ENCODE data around the gene LNPK.
"Not testable (repeated sequence)": the region's sequence is repeated elsewhere in the genome, so short reads cannot be mapped to it uniquely, and the experiment has no call there.

Gene LNPK

GRCh38 chr2:175918935-175919334 lies 83.1 kb downstream of the LNPK start:
- in situ Hi-C loops (cut with MboI; ENCODE audit: low pct_unique_long_range_greater_than_20kb, low sequenced_read_pairs): no loop called here
- no peak for DNase-seq

GRCh38 chr2:175914846-175915245 lies 87.2 kb downstream of the LNPK start:
- in situ Hi-C loops (cut with MboI; ENCODE audit: low pct_unique_long_range_greater_than_20kb, low sequenced_read_pairs): no loop called here
- no peak for DNase-seq

- DNase-seq; in situ Hi-C loops (cut with MboI; ENCODE audit: low pct_unique_long_range_greater_than_20kb, low sequenced_read_pairs): not testable (repeated sequence)
Measured at GRCh38 chr2:175913849-175914743, 88.0 kb downstream of the LNPK start.

DNA sequence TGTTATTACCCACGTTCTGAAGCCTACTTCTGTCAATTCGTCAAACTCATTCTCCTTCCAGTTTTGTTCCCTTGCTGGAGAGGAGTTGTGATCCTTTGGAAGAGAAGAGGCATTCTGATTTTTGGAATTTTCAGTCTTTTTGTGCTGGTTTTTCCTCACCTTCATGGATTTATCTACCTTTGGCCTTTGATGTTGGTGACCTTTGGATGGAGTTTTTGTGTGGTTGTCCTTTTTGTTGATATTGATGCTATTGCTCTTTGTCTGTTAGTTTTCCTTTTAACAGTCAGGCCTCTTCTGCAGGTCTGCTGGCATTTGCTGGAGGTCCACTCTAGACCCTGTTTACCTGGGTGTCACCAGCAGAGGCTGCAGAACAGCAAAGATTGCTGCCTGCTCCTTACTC lies 88.8 kb downstream of the LNPK start:
- in situ Hi-C loops (cut with MboI; ENCODE audit: low pct_unique_long_range_greater_than_20kb, low sequenced_read_pairs); DNase-seq: not testable (repeated sequence)

GRCh38 chr2:175904035-175904434 lies 98.0 kb downstream of the LNPK start:
- in situ Hi-C loops (cut with MboI; ENCODE audit: low pct_unique_long_range_greater_than_20kb, low sequenced_read_pairs): no loop called here
- no peak for DNase-seq

DNA sequence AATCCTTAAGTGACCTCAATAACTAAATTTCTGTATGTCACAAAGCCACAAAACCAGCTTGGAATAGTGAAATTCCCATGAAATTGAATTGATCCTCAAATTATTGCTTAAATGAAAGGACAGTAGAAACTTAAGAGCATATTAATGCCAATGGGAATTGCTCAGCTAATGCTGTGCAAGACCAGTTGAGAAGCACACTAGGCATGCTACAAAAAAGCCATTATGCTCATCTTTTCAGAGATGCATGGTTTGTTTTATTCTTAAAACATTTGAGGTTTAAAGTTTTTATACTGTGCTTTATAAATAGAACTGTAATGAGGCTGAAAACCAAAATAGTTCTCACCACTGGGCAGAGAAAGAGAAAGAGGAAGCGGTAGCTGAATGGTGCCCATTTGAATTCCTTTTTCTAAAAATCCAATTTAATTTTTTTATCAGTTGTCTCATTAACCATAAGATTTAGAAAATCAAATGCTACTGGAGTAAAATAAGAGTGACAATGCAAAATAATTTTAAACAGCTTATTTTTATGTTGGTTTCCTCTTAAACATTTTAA lies 98.6 kb downstream of the LNPK start:
- in situ Hi-C loops (cut with MboI; ENCODE audit: low pct_unique_long_range_greater_than_20kb, low sequenced_read_pairs): no loop called here
- no peak for DNase-seq

DNA sequence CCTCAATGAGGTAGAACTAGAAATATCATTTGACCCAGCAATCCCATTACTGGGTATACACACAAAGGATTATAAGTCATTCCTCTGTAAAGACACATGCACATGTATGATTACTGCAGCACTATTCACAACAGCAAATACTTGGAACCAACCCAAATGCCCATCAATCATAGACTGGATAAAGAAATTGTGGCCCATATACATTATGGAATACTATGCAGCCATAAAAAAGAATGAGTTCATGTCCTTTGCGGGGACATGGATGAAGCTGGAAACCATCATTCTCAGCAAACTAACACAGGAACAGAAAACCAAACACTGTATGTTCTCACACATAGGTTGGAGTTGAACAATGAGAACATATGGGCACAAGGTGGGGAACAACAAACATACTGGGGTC lies 106.1 kb downstream of the LNPK start:
- DNase-seq; in situ Hi-C loops (cut with MboI; ENCODE audit: low pct_unique_long_range_greater_than_20kb, low sequenced_read_pairs): not testable (repeated sequence)

GRCh38 chr2:175892046-175892445 lies 110.0 kb downstream of the LNPK start:
- no peak for DNase-seq
- in situ Hi-C loops (cut with MboI; ENCODE audit: low pct_unique_long_range_greater_than_20kb, low sequenced_read_pairs): no loop called here

DNA sequence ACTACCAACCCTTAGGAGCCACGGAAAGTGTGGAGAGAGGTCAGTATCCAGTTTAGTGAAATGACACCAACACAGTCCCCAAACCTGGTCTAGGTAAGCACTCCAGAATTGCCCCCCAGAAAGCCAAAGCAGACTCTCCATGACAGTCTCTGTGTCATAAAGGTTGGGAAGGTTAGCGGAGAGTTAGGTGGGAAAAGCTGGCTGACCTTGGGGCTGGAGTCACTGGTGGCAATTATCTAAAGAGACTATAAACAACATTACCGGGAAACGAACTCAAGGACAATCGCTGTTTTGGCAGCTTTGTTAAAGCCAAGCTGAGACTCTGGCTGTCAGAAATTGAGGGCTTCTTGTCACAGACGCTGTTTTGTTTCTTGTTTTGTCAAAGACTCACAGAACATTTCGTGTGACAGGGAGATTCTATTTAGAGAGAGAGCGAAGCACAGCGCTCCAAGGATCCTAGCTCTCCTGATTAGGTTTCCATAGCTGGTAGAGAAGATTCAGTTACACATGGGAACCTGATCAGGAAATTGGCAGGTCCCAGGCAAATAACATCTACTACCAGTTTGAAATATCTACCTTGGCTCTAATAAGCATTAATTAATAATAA lies 111.3 kb downstream of the LNPK start:
- no peak for DNase-seq

DNA sequence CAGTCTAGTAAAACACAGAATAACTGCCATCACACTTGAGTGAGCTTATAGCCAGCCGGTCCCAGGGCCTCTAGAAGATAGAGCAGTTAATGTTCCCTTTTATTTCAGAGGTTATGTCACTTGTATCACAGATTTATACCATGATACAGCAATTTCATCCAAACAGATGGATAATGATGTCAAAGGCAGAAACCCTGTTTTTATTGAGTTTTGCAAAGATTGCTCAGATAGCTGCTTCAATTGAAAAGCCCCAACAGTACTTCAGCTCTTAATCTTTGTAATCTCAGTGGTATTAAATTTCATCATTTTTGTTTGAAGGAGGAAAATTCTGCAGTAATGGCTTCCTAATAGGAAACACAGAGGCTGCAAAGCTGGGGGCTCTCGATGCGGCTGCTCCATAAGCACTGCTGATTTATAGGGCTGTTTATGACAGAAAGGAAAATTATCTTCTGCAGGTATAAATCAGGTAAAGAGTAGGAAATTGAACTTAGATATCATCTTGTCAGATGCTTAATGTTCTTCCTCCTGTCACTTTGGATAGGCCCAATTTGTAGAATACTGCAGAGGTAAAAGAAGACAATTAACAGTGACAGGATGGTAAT lies 112.3 kb downstream of the LNPK start:
- in situ Hi-C loops (cut with MboI; ENCODE audit: low pct_unique_long_range_greater_than_20kb, low sequenced_read_pairs): no loop called here
- DNase-seq: no peak

More for the DNA sequence above, 111.3 kb downstream of the LNPK start:
- in situ Hi-C loops (cut with MboI; ENCODE audit: low pct_unique_long_range_greater_than_20kb, low sequenced_read_pairs): no loop called here

DNA sequence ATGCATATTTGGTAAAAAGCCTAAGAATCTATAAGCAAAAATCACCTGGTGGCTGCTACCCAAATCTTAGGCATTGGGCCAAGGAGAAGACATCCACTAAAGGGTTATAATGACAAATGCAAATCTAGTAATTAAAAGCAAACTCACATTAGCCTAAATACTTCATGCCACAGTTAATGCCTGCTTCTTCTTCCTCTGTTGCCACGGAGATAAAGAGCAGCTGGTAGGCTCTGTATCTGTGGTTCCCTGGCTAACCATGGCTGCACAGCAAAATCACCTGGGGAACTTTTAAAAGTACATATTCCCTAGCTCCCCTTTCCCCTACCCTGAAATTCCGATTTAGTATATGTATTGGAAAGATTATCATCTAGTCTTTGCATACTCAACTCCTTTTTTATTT lies 114.3 kb downstream of the LNPK start:
- in situ Hi-C loops (cut with MboI; ENCODE audit: low pct_unique_long_range_greater_than_20kb, low sequenced_read_pairs): no loop called here

DNA sequence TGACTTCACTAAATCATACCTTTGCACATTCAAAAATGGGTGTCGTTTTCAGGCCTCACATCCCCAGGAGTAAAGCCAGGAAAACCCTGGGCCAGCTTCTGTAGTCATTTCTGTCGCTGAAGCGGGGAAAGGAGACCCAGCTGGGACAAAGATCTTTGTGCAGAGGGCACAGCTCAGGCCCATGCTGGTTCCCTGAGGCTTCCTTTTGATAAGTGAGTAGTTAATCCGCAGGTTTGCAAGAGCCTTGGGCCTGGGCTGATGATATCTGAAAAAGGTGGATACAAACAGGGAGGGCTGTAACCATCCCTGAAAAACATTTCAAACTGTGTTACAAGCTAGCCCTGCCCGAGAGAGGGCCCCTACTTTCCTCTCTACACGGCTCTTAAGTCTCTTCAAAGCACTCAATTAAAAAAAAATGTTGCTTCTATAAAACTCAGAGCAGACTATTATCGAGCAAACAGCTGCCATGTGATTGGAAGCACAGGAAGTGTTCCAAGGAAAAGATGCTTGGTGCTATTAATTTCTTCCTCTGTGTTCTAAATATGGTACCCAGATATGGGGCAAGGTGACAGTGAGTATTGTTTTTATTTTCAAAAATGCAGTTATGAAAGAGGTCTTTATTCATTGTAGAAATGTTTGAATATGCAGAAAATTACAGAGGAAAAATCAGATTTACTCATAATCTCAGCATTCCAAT lies 117.2 kb downstream of the LNPK start:
- no peak for DNase-seq
- in situ Hi-C loops (cut with MboI; ENCODE audit: low pct_unique_long_range_greater_than_20kb, low sequenced_read_pairs): no loop called here

More for the DNA sequence above, 114.3 kb downstream of the LNPK start:
- DNase-seq: no peak

- no peak for DNase-seq
- in situ Hi-C loops (cut with MboI; ENCODE audit: low pct_unique_long_range_greater_than_20kb, low sequenced_read_pairs): no loop called here
Measured at GRCh38 chr2:175883586-175884194, 118.4 kb downstream of the LNPK start.

GRCh38 chr2:175879679-175880078 lies 122.4 kb downstream of the LNPK start:
- DNase-seq: no peak
- in situ Hi-C loops (cut with MboI; ENCODE audit: low pct_unique_long_range_greater_than_20kb, low sequenced_read_pairs): no loop called here

DNA sequence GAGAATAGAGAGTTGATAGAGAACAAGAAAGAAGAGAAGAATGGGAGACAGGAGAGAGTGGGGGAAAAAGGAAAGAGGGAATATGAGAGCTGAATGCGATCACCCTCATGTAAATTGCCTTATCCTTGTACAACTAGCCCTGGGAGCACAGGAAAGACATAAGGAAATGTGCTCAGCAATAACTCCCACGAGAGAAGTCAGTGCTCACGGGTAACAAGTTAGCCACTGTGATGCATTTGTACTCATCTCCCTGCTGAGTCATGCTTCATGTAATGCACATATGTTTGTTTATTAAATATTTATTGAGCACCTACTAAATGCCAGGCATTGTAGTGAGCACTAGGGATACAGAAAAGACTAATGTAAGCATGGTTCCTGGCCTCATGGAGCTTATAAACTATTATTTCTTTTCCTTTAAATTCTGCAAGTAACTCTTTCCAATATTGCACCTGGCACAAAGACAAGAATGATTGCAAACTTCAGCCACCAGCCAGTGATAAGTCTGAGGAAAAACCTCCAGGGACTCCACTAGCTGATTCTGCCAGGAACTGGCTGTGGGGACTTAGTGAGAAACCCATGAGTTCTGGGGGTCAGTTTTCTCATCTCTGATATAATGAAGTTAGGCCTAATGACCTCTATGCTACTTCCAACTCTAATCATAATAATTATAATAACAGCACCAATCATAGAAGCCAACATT lies 124.1 kb downstream of the LNPK start:
- in situ Hi-C loops (cut with MboI; ENCODE audit: low pct_unique_long_range_greater_than_20kb, low sequenced_read_pairs): no loop called here
- DNase-seq: no peak

- in situ Hi-C loops (cut with MboI; ENCODE audit: low pct_unique_long_range_greater_than_20kb, low sequenced_read_pairs): no loop called here
- no peak for DNase-seq
Measured at GRCh38 chr2:175874291-175874690, 127.8 kb downstream of the LNPK start.
